ENCODE data around the gene DTNB. TPM values are rescaled to one million over a fixed set of nuclear protein-coding genes. Genes with fewer than 3 reads are reported as not detected.
A peak's percentile ranks its signal among the peaks of the same experiment; 100 is the strongest.

The DTNB gene
- total and polyA plus RNA-seq, 2 experiments from 2014 or later: 10.3 to 13.9 TPM

- H3K27ac ChIP-seq: no peak overlapping the region
- TF ChIP-seq EZH2 (IDR thresholded peaks at IDR 0.05; ENCODE audit: borderline replicate concordance): no peak
- TF ChIP-seq EZH2phosphoT487 (IDR thresholded peaks at IDR 0.05; ENCODE audit: low read depth, severe bottlenecking, unreplicated experiment): no peak
- TF ChIP-seq, protein P1, sequence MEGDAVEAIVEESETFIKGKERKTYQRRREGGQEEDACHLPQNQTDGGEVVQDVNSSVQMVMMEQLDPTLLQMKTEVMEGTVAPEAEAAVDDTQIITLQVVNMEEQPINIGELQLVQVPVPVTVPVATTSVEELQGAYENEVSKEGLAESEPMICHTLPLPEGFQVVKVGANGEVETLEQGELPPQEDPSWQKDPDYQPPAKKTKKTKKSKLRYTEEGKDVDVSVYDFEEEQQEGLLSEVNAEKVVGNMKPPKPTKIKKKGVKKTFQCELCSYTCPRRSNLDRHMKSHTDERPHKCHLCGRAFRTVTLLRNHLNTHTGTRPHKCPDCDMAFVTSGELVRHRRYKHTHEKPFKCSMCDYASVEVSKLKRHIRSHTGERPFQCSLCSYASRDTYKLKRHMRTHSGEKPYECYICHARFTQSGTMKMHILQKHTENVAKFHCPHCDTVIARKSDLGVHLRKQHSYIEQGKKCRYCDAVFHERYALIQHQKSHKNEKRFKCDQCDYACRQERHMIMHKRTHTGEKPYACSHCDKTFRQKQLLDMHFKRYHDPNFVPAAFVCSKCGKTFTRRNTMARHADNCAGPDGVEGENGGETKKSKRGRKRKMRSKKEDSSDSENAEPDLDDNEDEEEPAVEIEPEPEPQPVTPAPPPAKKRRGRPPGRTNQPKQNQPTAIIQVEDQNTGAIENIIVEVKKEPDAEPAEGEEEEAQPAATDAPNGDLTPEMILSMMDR (IDR thresholded peaks at IDR 0.05; ENCODE audit: poor library complexity): no peak
- H3K79me2 ChIP-seq: no peaks in the 10 kb centered on the region
- no peaks in the 10 kb centered on the region for H3K9me2 ChIP-seq (replicated peaks; ENCODE audit: insufficient read depth)
- H3K4me1 ChIP-seq (ENCODE audit: insufficient read depth): no peaks in the 10 kb centered on the region
- H3K9me3 ChIP-seq (ENCODE audit: low read depth): no peaks in the 10 kb centered on the region
- H3K36me3 ChIP-seq (replicated peaks; ENCODE audit: insufficient read depth, low read depth): no peaks in the 10 kb centered on the region
- no peak overlapping the region for H3K4me3 ChIP-seq
- no peaks in the 10 kb centered on the region for H4K20me1 ChIP-seq (ENCODE audit: insufficient read depth, poor library complexity, severe bottlenecking)
- H3K4me2 ChIP-seq: no peak overlapping the region
- 77% methylated on average over 6 of the region's 6 CpGs for WGBS (ENCODE audit: low lambda C conversion rate, missing lambda C conversion rate)
- H3K27me3 ChIP-seq: no peaks in the 10 kb centered on the region
- H2AFZ ChIP-seq: no peak overlapping the region
- no peak for DNase-seq (ENCODE audit: low spot score)
These were observed 319.3 kb downstream of the DTNB start for GRCh38 chr2:25354116-25354515.

GRCh38 chr2:25349397-25349796, 324.0 kb downstream of the DTNB start:
- WGBS (ENCODE audit: low lambda C conversion rate, missing lambda C conversion rate): 91% methylated on average over 7 of the region's 7 CpGs

DNA sequence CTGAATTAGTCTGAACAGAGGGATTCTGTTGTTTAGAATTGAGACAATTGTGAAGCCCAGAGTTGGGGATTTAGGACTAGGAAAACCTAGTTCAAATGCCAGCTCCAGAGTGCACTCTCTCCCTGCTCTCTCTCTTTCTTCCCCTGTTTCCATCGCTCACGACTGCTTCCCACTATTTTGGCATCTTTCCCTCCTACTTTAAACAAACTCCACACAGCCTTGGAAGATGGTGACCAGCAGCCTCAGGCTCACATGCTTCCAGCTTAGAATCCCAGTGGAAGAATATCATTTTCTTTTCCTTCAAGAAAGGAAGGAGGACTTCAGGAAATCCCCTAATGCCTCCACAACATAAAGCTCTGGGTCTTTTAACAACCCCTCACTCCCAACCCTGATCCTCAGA, 325.5 kb downstream of the DTNB start:
- H3K4me2 ChIP-seq: no peak overlapping the region

More at GRCh38 chr2:25349397-25349796, 324.0 kb downstream of the DTNB start:
- no peak for DNase-seq (ENCODE audit: low spot score)
- Histone ChIP-seq H3K9me2 (replicated peaks; ENCODE audit: insufficient read depth) (no peaks in the 10 kb centered on the region), H3K4me2 (no peak overlapping the region), H3K27me3 (no peaks in the 10 kb centered on the region), H3K36me3 (replicated peaks; ENCODE audit: insufficient read depth, low read depth) (no peaks in the 10 kb centered on the region), H3K9me3 (ENCODE audit: low read depth) (no peaks in the 10 kb centered on the region), H4K20me1 (ENCODE audit: insufficient read depth, poor library complexity, severe bottlenecking) (no peaks in the 10 kb centered on the region), H2AFZ (no peak overlapping the region), H3K4me3 (no peak overlapping the region), H3K27ac (no peak overlapping the region), H3K79me2 (no peaks in the 10 kb centered on the region), H3K4me1 (ENCODE audit: insufficient read depth) (peaks cover 7% of the 10 kb centered on the region)
- TF ChIP-seq, protein P1 (IDR thresholded peaks at IDR 0.05; ENCODE audit: poor library complexity): no peak
- TF ChIP-seq EZH2phosphoT487 (IDR thresholded peaks at IDR 0.05; ENCODE audit: low read depth, severe bottlenecking, unreplicated experiment) (no peak), EZH2 (IDR thresholded peaks at IDR 0.05; ENCODE audit: borderline replicate concordance) (no peak)

More for the DNA sequence above, 325.5 kb downstream of the DTNB start:
- TF ChIP-seq, protein P1 (IDR thresholded peaks at IDR 0.05; ENCODE audit: poor library complexity): no peak
- no peak for TF ChIP-seq EZH2phosphoT487 (IDR thresholded peaks at IDR 0.05; ENCODE audit: low read depth, severe bottlenecking, unreplicated experiment)
- TF ChIP-seq EZH2 (IDR thresholded peaks at IDR 0.05; ENCODE audit: borderline replicate concordance): no peak
- H2AFZ ChIP-seq: no peak overlapping the region
- peaks cover 11% of the 10 kb centered on the region for H3K4me1 ChIP-seq (ENCODE audit: insufficient read depth)
- no peaks in the 10 kb centered on the region for H3K36me3 ChIP-seq (replicated peaks; ENCODE audit: insufficient read depth, low read depth)
- H3K27ac ChIP-seq: peak overlapping the region; percentile 46
- WGBS (ENCODE audit: low lambda C conversion rate, missing lambda C conversion rate): 61% methylated on average over 2 of the region's 2 CpGs
- no peaks in the 10 kb centered on the region for H3K27me3 ChIP-seq
- no peaks in the 10 kb centered on the region for H4K20me1 ChIP-seq (ENCODE audit: insufficient read depth, poor library complexity, severe bottlenecking)
- no peak overlapping the region for H3K4me3 ChIP-seq
- no peaks in the 10 kb centered on the region for H3K9me2 ChIP-seq (replicated peaks; ENCODE audit: insufficient read depth)
- H3K79me2 ChIP-seq: peaks cover 15% of the 10 kb centered on the region
- no peaks in the 10 kb centered on the region for H3K9me3 ChIP-seq (ENCODE audit: low read depth)
- no peak for DNase-seq (ENCODE audit: low spot score)
